ENCODE measurements around the gene NOL4L.

NOL4L gene

DNA sequence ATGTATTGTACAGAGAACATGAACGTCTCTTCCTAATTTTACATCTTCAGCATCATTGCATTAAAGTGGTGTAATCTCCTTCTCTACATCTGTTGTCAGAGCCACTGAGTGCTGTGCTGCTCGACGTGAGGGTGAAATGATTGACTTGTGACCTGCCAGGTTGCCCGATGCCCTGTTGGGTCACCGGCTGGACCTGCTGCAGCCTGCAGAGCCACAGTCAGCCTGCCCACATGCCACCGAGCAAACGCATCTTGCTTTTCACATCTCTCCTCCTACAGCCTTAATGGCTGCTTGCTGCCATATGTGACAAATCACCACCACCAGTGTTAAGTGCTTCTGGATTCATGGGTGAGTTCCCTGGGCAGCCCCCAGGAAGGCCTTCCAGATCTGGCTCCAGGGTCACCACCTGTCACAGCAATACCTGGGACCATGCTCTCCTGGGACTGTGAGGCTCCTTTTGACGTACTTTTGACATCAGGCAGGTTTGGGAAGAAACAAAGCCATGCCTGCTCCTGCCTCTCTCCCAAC lies 146.7 kb downstream of the NOL4L start:
- DNase-seq = no peak

DNA sequence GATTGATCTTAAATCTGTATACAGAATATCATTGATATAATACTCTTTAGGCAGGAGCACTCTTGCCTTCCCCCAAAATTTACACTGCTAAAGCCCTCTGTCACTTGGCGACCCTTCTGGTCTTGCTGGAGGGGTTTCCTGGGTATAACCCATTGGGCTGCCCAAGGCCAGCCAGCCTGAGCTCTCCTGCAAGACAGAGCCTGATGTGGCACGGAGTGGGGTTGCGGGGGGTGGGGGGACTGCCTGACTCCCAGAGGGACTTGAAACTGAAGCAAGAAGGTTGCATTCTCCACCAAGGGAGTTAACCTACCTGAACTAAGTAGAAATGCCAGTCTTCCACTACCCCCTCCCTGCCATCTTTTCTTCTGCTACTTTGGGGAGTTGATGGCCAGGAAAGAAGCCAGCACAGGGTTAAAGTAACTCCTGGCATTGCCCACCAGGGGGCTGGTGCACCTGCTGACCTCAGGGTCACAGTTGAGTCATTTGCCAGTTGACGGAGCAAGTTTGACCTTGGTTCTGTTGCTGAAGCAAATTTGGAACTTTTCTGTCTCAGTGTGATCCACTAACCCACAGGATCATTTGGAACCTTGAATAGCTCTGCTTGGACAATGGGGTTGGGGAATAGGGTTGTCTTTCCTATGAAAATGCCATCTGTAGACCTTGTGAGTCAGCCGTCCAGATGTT lies 147.6 kb downstream of the NOL4L start:
- DNase-seq = no peak

DNA sequence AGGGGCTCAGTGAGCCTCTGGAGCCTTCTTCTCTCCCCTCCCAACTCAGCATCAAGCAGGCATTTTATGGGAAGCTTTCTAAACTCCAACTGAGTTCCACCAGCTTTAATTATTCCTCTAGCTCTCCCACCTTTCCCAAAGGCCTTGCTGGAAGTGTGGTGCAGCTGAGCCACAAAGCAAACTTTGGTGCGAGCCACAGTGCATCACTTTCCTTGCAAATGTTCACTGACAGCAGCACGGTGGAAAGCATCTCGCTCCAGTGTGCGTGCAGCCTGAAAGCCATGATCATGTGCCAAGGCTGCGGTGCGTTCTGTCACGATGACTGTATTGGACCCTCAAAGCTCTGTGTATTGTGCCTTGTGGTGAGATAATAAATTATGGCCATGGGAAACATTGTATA lies 148.2 kb downstream of the NOL4L start:
- DNase-seq = no peak

DNA sequence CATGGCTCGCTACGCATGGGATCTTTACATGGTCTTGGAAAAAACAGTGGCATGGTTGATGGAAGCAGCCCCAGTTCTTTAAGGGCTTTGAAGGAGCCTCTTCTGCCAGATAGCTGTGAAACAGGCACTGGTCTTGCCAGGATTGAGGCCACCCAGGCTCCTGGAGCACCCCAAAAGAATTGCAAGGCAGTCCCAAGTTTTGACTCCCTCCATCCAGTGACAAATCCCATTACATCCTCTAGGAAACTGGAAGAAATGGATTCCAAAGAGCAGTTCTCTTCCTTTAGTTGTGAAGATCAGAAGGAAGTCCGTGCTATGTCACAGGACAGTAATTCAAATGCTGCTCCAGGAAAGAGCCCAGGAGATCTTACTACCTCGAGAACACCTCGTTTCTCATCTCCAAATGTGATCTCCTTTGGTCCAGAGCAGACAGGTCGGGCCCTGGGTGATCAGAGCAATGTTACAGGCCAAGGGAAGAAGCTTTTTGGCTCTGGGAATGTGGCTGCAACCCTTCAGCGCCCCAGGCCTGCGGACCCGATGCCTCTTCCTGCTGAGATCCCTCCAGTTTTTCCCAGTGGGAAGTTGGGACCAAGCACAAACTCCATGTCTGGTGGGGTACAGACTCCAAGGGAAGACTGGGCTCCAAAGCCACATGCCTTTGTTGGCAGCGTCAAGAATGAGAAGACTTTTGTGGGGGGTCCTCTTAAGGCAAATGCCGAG lies 148.8 kb downstream of the NOL4L start:
- no peak for DNase-seq

DNA sequence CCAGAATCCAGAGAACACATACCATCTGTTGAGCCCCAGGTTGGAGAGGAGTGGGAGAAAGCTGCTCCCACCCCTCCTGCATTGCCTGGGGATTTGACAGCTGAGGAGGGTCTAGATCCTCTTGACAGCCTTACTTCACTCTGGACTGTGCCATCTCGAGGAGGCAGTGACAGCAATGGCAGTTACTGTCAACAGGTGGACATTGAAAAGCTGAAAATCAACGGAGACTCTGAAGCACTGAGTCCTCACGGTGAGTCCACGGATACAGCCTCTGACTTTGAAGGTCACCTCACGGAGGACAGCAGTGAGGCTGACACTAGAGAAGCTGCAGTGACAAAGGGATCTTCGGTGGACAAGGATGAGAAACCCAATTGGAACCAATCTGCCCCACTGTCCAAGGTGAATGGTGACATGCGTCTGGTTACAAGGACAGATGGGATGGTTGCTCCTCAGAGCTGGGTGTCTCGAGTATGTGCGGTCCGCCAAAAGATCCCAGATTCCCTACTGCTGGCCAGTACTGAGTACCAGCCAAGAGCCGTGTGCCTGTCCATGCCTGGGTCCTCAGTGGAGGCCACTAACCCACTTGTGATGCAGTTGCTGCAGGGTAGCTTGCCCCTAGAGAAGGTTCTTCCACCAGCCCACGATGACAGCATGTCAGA lies 149.6 kb downstream of the NOL4L start:
- no peak for DNase-seq

DNA sequence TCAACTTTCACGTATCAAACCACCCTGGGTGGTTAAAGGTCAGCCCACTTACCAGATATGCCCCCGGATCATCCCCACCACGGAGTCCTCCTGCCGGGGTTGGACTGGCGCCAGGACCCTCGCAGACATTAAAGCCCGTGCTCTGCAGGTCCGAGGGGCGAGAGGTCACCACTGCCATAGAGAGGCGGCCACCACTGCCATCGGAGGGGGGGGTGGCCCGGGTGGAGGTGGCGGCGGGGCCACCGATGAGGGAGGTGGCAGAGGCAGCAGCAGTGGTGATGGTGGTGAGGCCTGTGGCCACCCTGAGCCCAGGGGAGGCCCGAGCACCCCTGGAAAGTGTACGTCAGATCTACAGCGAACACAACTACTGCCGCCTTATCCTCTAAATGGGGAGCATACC lies 150.7 kb downstream of the NOL4L start:
- no peak for DNase-seq

DNA sequence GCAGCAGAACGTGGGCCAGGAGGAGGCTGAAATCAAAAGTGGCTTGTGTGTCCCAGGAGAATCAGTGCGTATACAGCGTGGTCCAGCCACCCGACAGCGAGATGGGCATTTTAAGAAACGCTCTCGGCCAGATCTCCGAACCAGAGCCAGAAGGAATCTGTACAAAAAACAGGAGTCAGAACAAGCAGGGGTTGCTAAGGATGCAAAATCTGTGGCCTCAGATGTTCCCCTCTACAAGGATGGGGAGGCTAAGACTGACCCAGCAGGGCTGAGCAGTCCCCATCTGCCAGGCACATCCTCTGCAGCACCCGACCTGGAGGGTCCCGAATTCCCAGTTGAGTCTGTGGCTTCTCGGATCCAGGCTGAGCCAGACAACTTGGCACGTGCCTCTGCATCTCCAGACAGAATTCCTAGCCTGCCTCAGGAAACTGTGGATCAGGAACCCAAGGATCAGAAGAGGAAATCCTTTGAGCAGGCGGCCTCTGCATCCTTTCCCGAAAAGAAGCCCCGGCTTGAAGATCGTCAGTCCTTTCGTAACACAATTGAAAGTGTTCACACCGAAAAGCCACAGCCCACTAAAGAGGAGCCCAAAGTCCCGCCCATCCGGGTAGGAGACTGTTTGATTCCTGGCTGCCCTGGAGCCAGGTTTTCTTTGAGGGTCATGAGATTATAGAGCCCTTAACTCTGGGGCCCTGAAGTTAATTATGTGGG lies 151.7 kb downstream of the NOL4L start:
- no peak for DNase-seq

DNA sequence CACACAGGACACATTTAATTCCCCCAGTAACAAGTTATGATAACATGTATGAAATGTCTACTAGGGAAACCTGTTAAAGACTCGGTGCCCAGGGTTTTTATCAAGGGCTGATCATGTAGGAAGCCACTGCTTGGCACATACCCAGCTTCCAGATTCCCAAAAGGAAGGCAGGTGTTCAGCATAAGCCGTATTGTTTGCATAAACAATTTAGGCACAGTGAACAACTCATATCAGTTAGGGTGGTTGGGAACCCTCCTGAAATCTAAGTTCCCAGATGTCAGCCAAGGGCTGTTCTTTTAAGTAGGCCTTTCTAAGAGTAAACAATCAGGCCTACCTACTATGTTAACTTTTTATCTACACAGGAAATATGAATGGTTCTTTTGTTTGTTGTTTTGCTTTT lies 152.9 kb downstream of the NOL4L start:
- DNase-seq = no peak

DNA sequence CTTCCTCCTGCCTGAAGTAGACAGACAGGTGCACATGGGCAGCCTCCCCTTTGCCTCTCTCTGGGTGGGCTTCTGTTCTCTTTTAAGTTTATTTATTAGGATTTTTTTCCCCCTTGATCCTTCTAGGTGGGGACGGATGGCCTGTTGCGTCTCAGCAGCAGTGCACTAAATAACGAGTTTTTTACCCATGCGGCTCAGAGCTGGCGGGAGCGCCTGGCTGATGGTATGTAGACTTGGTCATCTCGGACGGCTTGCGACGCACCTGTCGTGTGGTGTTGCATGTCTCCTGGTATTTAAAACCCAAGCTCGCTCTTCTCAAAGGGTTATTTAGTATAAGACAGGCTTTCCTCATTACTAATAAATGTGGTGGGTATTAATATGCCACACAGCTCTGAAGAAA lies 153.7 kb downstream of the NOL4L start:
- DNase-seq = no peak

DNA sequence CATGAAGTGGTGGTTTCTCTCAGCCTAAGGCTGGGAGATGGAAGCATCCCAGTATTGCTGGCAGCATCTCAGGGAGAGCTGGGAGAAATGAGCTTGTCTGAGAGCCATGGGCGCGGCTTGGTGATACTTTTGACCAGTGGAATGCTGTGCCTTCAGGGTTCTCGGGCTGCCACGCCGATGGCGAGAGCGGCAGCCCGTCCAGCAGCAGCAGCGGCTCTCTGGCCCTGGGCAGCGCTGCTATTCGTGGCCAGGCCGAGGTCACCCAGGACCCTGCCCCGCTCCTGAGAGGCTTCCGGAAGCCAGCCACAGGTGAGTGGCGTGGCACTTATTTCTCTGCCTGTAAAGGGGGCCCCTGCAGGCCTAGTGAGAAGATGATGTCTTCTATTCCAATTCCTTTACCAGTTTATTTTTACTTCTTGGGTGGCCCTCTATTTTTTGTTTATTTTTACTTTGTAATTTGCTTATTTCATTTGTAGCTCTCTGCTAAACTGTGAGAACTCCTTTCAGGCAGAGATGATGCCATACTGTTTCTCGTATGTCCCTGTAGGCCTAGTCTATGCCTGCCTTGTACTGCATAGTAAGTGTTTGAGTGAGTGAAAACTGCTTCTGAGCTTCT lies 155.3 kb downstream of the NOL4L start:
- no peak for DNase-seq

DNA sequence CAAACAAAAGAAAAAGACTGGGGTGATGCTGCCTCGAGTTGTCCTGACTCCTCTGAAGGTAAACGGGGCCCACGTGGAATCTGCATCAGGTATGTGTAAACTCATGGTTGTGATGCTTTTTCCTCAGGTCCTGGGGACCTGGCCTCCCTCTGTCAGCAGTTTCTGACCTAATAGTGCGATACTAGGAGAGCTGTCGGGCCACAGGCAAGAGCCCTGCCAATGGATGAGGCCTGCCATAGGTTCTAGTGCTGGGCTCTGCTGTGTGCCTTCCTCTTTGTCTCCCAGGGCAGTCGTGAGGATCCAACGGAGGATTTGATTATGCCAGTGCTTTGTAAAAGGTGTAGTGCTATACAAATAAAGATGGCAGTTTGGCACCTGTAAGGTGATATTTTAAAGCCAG lies 155.8 kb downstream of the NOL4L start:
- no peak for DNase-seq

DNA sequence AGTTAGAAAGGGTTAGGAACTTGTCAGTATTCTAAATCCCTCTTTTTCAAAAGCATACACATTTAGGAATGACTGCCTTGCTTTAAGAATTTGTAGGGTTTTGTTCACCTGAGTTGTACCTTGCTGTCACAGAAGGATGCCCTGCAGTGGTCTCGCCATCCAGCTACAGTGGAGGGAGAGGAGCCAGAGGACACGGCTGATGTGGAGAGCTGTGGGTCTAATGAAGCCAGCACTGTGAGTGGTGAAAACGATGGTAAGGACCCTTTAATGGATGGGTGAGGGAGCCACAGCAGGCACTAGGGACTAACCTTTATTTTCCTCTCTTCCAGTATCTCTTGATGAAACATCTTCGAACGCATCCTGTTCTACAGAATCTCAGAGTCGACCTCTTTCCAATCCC lies 157.1 kb downstream of the NOL4L start:
- DNase-seq = no peak

DNA sequence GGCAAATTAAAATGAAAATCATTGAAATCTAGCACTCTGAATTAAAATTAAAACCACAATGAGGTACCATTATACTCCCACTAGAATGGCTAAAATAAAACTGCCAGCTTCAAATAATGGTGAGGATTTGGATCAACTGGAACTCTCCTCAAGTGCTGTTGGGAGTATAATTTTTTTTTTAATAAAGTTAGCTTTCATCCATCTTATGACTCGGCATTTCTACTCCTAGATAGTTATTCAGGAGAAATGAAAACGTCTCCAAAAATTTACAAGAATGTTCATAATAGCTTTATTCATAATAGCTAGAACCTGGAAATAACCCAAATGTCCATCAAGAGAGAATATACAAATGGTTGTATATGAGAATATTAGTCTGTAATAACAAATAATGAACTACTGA lies 163.8 kb downstream of the NOL4L start:
- DNase-seq = no peak

DNA sequence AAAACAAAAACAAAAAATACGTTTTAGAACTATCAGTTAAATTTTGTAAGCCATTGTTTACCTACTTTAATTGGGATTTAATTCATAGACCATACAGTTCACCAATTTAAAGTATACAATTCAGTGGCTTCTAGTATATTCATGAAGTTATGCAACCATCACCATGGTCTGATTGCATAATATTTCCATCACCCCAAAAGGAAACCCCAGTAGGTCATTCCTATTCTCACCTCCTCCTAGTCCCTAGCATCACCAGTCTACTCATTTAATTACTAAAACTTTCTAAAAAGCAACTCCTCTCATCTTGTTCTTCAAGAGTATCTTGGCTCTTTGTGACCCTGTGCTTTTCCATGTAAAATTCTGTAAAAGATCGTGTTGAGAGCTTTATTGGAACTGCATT lies 166.8 kb downstream of the NOL4L start:
- no peak for DNase-seq

DNA sequence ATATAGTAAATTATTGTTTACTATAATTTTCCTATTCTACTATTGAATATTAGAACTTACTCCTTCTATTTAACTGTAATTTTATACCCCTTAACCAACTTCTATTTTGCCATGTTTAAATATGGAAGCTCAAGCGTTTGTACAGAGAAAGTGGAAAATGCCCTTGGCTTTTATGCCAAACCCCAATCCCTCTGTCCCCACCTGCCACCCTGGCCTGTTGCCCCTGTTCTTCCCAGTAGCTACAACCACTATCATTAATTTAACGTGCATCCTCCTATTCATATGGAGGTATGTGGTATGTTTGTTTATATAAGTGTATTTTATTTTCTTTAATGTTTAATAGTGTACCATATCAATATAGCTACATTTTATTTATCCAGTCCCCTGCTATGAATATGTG lies 168.9 kb downstream of the NOL4L start:
- DNase-seq = no peak

DNA sequence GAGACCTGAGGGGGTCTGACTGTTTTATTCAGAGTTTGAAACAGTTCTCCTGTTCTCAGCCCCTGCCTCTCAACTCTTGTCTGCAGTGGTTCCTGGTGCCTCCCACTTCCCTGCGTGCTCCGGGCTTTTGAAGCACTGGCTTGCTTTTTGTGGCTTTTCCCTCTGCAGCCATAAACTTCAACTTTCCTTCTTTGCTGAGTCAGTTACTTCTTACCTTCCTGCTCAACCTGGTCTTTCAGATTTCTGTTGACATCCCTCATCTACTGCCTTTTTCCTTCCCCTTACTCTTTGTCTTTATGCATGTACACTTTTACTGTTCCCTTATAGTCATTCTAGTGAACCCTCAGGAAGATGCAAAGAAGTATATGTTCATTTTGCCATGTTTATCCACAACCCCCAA lies 169.6 kb downstream of the NOL4L start:
- DNase-seq = no peak

DNA sequence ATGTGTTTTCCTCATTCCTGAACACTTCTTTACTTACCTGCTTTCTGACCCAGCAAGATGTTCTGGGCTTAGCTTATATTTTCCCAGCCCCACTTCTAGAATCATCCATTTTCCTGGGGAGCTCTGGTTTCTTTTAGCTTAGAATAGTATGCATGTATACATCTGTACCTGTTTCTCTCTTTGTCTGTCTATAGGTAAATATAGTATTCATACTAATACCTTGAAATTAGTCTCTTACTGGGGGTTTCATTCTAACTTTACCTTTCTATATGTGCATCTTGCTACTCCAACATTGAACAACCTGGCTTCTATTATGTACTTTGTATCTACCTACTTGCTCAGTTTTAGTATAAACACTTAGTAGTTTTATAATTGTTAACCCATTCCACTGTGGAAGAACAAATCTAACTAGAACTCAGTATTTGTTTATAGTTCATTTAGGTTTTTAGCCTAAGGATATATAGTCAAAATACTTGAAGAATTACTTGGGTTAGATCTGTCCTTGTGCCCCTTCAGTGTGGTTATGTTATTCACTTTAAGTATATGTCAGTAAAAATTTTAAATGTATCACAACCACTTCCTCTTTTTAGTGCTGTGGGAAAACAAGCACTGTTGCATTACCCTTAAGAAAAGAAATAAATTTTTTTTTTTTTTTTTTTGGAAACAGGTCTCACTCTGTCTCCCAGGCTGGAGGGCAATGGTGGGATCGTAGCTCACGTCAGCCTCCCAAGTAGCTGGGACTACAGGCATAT lies 173.0 kb downstream of the NOL4L start:
- DNase-seq = no peak

DNA sequence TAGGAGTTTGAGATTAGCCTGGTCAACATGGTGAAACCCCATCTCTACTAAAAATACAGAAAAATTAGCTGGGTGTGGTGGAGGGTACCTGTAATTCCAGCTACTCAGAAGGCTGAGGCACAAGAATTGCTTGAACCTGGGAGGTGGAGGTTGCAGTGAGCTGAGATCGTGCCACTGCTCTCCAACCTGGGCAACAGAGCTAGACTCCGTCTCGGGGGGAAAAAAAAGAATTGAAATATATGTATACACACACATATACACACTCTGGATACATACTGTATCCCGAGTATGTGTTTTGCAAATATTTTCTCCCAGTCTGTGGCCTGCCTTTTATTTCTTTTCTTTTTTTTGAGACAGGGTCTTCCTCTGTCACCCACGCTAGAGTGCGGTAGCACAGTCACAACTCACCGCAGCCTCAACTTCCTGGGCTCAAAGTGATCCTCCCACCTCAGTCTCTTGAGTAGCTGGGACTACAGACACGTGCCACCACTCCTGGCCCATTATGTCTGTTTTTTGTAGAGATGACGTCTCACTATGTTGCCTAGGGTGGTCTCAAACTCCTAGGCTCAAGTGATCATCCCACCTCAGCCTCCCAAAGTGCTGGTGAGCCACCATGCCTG lies 177.9 kb downstream of the NOL4L start:
- DNase-seq = peak; percentile 67

DNA sequence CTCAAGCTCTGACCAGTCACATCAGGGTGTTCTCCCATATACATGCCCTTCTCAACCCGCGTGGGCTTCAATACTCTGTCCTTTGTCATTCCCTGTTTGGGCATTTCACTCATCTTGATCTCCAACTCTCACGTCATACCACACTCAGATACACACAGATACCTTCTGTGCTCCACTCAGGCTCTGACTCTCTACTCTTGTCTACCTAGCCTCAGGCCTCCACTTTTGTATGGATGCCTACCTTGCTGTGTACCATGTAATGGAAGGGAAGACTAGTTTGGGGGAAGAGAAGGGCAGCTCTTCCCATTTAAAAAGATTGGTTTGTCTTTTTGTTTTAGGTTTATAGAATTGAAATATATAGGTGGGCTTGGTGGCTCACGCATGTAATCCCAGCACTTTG lies 178.4 kb downstream of the NOL4L start:
- no peak for DNase-seq

DNA sequence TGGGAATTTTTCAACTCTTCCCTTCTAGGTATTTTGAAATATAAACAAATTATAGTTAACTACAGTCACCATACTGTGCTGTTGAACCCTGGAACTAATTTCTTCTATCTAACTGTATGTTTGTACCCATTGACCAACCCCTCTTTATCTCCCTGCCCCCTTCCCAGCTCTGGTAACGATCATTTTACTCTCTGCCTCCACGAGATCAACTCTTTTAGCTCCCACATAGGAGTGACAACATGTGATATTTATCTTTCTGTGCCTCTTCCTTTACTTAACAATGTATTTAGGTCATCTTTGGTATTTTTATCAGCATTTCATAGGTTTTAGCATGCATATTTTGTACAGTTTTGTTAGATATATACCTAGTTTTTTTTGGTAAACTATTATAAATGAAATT lies 181.1 kb downstream of the NOL4L start:
- no peak for DNase-seq

DNA sequence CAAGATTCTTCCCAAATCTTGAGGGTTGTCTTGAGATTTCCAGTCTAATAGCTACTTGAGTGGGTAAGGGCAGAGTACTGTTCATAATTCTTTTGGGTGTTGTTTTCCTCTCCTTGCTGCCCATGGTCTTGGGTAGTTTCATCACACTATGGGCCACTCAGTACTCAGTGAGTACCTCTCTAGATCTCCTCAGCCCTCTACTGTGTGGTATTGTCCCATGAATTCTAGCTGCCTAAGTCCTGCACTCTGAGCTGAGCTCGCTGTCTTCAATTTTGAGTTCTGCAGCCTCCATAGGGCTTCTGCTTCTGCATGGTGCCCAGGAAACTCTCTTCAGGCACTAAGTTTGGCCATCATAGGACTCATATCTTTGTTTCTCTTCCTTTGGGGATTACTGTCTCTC lies 184.7 kb downstream of the NOL4L start:
- DNase-seq = no peak

DNA sequence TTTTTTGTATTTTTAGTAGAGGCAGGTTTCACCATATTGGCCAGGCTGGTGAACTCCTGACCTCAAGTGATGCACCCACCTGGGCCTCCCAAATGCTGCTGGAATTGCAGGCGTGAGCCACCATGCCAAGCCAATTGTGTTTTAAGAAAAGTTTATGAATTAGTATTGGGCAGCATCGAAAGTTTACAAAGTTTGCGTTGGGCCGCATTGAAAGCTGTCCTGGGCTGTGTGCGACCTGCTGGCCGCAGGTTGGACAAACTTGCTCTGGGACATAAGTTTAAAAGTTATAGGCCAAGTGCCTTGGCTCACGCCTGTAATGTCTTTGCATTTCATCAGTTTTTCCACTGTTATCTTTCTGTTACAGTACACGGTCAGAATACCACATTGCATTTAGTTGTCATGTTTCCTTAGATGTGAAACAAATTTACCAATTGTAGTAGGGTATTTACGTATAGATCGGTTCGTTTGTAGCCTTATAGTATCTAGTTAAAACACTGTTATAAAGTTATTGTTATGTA lies 187.5 kb downstream of the NOL4L start:
- DNase-seq = no peak

Measured in CD4-positive, alpha-beta T cell treated with Interleukin-15 for 1 hour (primary cell).